CD4-positive, alpha-beta T cell treated with Interferon gamma for 1 hour (primary cell): Measurements from ENCODE around the gene EPB42.
"Not testable (repeated sequence)": the region's sequence is repeated elsewhere in the genome, so short reads cannot be mapped to it uniquely, and the experiment has no call there.

Experiments
- DNase-seq: peaks from one replicate; pipeline ENCODE4 v3.0.0-alpha.2; 2020

EPB42 gene

DNA sequence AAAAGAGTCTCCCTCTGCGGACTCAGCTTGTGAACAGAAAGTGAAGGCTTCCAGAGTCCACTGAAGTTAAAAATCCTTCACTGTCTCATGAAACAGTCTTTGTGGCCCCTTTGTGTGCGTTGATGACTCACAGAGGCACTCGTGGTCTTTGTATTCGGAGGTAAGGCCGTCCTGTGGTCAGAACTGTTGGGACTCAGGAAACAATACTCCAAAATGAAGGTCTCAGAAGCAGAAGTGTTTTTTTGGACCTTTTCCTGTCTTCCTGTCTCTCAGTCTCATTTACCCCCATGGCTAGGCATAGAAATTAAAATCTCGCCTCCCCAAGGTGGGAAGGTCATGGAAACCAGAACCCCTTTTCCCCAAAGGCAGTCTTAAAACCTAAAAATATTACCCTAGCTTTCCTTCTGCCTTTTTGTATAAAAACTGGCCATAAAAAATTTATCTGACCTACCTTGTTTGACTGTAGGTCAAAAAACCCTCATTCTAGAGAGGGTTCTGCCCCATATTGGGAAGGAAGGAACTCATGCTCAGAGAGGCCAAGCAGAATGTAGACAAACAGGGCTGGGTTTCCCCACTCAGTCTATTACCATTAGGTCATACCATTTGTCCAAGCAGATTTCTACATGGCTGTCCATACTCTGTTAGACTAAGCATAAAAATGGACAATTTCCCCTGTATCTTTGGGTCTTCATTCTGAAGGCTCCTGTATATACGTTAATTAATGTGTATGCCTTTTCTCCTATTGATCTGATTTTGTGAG lies 19.1 kb upstream of the EPB42 start:
- DNase-seq: no peak

DNA sequence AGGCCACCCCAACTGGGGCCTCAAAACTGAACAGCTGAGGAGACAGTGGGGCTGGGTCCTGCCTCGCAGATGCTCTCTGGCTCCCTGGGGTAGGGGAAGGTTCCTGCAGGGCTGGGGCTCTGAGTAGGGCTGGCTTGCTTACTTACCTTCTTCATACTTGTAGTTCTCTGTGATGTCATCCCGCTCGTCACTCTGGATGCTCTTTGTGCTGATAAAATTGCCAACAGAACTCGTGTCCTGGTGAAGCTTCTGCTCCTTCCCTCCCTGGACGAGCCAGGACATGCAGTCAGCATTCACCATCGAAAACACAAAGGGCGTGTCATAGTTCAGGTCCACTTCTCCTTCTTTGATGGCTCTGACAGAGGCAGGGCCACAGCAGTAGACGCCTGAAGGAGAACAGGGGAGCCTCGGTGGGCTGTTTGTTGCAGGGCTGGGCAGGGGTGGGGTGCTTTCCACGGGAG lies 17.9 kb upstream of the EPB42 start:
- no peak for DNase-seq

DNA sequence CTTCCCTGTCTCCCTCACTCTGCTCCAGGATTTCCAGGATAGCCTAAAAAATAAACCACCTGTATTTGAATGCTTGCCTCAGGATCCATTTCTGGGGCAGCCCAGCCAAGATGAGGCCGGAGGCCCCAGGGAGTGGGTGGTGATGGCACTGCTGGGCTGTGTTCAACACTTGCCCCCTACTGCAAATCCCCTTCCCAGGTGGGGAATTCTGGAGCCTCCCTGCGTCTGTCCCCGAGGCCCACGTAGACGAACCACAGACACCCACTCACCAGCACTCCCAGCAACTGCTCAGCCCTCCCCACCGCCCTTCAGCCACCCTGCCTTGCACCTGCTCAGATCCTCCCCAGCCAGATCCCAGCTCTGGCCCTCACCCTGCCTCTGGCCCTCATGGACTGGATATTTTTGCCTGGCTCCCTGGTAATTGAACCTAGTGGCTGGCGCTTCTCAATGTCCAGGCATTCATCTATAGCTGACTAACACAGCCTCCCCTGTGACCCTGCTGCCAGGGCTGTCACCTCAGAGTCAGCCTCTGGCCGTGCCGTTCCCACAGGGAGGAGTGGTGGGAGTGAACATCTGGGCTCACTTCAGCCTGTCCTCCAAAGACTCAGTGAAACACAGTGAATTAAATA lies 17.1 kb upstream of the EPB42 start:
- no peak for DNase-seq

DNA sequence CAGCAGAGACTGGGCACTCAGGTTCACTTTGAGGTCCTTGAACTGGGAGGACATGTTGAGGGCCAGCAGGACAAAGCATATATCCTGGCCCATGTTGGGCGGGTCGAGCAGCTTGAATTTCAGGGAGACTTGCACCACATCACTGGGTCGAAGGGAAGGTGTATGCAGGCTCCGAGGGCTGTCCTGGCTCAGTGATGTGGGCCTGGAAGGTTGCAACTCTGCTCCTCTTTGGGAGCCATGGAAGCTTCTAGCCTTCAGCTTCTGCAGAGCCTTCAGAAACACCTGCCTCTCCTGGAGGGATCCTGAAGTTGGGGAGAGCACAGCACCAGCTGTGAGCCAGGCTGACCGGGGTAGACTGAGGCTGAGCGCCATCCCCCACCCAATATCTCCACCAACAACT lies 14.7 kb upstream of the EPB42 start:
- no peak for DNase-seq

DNA sequence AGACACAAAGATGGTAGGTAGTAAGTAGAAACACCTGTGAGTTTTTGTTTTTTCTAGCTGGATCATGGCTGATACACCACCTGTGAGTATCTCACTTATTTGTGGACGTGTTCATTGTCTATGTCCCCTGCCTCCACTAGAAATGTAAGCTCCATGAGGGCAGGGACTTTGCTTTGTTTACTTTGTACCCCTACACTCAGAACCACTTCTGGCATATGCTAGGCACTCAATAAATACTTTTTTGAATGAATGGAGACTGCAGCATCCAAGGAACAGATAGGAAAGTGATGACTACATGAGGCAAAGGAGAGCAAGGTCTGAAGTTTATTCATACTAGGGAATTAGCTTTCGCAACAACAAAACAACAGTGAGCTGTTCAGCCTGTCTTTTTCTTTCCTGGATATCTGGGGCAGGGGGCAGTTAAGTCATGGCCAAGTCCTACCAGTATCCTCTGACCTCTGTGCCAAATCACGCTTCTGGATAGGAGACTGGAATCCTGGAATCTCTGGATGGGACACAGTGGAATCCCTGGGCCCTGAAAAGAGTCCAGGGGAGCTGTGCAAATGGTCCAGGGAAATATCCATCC lies 11.6 kb upstream of the EPB42 start:
- no peak for DNase-seq

DNA sequence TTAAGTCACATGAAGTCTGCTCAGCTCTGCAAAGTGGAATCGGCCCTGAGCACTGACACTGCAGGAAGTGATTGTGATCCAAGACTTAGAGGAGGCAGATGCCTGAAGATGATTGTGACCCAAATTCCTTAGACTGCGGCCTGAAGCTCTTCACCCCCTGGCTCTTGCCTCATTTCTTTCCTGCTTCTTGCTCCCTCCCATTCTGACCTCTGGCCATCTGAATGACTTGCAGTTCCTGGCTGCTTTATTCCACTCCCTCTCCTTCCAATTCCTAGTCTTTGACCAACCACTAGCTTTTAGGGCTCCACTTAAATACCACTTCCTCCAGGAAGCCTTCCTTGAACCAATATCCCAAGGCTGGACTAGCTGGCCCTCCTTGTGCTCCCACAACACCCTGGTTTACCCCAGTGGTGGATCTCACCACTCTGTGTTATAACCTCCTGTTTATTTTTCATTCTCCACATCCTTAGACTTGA lies 9.9 kb upstream of the EPB42 start:
- no peak for DNase-seq

DNA sequence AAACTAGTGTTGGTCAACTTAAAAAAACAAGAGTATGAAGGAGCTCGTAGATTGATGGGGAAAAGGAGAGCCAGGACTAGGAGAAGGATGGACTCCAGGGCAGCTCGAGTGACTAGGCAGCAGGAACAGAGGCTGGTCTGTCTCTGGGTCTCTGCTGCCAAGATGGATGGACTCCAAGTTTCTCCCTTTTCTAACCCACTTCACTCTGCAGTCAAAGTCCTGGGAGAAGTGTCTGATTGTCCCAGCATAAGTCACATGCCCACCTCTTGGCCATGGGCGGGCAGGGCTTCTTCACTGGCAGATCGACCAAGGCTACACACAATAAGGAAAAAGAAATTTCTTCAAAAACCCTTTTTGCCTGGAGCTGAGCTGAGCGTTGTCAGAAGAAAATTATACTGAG lies 9.2 kb upstream of the EPB42 start:
- DNase-seq: no peak

DNA sequence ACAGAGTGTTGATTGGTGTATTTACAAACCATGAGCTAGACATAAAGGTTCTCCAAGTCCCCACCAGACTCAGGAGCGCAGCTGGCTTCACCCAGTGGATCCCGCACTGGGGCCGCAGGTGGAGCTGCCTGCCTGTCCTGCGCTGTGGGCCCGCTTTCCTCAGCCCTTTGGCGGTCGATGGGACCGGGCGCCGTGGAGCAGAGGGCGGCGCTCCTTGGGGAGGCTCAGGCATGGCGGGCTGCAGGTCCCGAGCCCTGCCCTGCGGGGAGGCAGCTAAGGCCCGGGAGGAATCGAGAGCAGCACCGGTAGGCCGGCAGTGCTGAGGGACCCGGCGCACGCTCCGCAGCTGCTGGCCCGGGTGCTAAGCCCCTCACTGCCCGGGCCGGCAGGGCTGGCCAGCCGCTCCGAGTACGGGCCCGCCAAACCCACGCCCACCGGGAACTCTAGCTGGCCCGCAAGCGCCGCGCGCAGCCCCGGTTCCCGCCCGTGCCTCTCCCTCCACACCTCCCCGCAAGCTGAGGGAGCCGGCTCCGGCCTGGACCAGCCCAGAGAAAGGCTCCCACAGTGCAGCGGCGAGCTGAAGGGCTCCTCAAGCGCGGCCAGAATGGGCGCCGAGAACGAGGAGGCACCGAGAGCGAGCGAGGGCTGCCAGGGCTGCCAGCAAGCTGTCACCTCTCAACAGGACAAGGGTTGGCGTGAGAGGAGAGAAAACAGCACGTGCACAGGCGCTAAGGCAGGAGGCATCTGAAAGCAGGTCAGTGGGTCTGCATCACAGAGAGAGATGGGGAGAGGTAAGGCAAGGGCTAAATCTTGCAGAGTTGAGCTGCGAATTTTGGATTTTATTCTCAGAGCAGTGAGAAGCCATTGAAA lies 5.9 kb upstream of the EPB42 start:
- DNase-seq: no peak

DNA sequence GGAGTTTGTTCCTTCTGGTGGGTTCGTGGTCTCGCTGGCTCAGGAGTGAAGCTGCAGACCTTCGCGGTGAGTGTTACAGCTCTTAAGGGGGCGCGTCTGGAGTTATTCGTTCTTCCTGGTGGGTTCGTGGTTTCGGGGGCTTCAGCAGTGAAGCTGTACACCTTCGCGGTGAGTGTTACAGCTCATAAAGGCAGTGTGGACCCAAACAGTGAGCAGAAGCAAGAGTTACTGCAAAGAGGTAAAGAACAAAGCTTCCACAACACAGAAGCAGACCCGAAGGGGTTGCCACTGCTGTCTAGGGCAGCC lies 5.1 kb upstream of the EPB42 start:
- not testable (repeated sequence) for DNase-seq

DNA sequence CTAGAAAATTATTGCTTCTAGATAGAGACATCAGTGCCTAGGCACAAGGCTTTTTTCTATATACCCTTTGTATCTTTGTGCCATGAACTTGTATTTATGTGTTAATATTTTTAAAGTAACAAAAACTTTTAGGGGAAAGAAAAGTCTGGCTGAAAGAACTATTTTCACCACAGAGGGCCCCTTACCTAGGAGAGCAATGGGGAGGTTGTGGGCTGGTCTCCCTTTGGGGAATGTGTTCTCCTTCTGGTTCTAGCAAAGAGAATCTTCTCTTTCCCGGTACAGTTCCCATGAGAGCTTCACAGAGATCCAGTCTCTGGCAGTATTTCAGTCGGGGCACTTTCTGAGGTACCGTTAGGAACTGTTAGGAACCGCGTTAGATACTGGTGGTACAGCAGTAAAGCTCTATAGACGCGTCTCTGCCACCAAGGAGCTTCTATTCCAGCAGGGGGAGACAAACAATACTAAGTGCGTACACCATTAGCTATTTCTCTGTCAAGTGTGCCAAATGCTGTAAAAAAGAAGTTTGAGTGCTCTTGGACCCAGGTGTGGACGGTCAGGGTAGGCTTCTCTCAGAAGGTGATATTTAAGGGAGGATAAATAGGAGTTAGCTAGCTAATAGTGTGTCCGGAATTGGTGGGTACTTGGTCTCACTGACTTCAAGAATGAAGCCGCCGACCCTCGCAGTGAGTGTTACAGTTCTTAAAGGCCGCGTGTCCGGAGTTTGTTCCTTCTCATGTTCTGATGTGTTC lies 4.6 kb upstream of the EPB42 start:
- DNase-seq: peak; percentile 38

DNA sequence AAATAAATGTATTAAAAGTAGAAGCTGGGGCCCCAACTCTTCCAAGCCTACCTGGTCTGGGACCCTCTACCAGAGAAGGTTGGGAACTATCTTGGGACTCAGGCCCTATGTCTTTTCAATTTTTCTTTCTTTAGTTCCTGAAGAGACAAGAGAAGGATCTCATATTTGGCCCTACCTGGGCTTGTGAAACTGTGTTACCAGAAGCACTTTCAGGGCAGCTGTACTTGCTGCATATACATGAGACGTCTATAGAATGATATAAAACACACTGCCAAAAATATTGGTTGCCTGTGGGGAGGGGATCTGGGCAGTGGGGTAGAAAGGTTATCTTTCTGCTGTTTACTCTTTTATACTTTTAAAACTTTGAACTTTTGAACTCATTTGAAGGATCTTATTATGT lies 604 bp upstream of the EPB42 start:
- DNase-seq: no peak

DNA sequence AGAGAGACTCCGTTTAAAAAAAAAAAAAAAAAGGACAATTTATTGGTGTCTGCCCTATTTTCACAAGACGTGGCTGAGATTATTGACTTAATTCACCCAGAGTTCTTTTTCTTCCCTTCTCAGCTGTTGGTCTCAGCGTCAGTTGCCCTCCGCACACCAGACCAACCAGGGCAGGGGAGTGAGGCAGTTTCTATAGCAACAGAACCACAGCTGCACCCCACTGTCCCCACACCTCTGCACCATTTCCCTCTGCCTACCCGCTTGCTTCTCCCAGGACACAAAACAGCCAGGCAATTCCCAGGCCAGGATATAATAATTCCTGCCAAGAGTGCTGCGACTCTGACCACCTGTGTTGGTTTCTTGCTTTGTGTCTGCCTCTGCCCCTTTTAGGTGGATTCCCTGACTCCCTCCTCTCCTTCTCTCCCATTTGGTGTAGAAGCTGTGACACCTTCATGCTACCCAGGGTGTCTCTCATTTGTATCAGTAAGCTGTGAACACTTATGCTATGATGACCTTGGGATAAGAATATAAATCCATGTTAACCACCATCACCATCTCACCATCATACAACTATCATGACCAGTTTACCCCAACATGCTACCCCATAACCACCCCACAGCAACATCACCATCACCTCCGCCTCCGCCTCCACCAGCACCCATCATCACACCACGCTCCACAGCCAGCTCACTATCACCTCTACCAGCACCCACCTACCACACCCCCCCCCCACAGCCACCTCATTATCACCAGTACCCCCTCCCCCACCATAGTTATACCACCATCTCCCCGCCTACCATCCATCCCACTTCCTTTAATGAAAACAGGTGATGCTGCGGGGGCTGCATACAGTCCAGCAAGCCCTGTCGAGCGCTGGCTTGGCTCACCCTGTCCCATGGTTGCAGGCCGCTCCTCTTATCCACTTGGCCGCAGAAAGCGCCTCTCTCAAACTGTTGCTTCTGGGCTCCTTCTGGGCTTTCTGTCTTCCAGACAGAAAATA lies 589 bp downstream of the EPB42 start:
- DNase-seq: no peak

DNA sequence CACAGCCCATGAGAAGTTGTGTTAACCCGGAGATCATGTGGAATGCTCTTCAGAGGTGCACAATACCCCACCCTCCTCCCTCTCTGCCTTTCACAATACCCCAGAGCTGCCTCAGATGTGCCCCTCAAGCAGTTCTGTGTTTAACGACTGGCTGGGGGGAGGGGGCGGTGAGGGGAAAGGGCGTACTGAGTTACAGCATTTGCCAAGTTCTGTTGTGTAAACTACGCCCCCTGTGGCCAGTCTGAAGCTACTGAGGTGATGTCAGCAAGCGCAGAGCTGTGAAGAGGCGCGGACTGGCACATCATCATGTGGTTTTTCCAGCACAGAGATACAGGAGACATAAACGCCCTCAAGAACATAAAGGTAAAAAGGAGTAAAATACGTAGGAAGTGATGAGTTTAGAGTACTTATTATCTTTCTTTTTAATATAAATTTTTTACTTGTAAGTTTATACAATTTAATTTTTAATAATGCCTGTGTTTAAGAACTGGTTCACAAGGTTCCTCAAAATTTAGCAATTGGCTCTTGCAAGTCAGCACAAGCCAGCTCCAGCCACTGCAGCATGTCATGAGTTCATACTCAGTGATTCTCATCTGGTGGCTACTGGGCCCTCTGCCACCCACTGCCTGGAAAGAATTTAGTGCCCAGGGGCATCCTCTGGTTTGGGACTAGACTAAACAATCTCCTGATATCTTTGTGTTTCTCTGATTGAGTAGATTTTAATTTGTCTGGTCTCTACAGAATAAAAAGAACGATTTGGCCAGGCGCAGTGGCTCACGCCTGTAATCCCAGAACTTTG lies 1.7 kb downstream of the EPB42 start:
- DNase-seq: no peak

DNA sequence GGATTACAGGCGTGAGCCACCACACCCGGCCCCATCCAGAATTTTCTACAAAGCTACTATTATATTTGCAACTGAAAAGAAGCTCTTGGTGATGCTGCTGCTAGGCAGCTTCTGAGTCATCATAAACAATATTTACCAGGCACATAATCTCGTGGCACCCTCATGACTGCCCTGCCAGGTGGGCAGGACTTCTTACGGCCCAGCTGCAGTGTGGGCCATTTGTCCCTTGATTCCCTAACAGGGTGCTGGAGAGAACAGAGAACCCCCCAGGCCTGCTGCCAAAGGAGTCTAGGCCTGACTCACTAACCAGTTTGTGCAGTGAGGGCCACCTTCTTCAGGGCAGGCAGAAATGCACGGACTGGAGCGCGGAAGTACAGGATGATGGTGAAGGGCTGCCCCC lies 4.9 kb downstream of the EPB42 start:
- DNase-seq: no peak

DNA sequence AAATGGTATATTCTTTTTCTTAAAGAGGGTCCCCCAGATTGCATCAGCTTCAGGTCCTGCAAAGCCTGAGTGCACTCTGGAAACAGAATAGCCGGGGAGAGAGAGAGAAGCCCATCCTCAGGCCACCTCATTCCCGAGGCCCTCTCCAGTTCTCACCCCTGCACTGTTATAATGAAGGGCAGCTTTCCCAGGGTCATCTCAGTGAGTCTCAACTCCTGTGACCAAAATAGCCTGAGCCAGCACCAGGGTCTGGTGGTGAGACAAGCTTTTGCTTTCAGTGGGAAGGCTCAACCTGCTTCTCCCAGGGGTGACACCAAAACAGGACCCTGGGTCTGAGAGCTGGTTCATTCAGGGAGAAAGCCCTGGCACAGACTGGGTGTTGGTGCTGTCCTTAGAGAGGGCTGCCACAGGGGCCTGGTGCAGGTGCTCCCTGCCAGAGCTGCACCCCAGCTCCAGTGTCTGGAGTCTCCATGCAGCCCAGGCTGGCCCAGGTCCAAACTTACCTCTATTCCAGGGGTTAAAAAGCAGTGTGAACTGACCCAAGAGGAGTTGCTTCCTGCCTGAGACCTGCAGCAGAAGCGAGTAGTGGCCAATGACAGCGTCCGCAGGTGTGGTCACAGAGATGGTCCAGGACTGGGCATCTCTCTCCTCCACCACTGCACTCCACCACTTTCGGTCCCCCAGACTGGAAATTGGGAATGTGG lies 6.1 kb downstream of the EPB42 start:
- DNase-seq: no peak

DNA sequence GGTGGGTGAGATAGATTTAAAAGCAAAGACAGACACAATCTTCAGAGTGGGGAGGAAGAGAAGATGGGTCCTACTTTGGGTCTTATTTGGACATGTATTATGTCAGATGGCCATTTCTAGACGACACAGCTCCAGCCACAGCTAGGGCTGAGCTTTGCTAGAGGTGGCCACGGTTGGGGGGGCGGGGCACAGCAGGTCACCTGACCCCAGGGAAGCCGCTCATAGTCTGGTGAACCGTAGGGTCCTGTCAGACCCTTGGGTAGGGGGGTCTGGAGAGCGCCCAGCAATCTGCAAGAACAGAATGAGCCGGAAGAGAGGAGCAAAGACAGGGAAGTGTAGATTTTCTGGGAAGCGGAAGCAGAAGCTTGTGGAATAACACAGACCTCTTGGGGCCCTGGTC lies 6.6 kb downstream of the EPB42 start:
- no peak for DNase-seq

DNA sequence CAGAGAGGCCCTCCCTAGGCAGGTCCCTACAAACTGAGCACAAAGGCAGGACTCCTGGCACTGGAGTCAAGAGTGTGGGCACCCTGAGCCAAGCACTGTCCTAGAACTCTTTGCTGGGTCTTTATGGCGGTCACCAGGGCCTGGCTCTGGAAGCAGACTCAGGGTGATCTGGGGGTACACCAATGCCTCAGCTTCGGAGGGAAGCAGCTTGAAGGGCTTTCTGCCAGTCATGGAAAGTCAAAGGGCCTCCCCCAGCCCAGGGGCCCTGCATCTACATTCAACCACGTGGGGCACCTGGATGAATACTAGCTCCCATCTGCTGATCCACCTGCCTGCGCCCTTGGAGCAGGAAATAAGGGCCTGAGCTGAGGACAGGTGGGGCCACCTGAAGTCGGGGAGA lies 7.4 kb downstream of the EPB42 start:
- no peak for DNase-seq

DNA sequence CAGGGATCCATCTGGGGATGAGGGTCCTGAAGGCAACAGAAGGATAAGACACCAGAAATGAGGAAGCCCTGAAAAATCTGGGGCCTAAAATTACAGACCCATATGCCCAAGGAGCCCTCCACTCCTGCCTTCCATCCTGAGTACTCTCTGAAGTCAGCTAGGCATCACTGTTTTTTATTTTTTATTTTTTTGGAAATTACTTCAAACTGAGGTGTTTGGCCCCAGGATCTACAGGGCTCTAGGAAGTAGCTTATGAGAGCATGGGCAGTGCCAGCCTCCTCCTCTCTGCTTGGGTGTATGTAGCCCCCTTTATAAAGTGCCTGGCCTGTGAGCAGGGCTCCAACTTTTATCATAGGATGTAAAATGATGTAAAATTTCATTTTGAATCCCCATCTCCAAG lies 7.9 kb downstream of the EPB42 start:
- no peak for DNase-seq

DNA sequence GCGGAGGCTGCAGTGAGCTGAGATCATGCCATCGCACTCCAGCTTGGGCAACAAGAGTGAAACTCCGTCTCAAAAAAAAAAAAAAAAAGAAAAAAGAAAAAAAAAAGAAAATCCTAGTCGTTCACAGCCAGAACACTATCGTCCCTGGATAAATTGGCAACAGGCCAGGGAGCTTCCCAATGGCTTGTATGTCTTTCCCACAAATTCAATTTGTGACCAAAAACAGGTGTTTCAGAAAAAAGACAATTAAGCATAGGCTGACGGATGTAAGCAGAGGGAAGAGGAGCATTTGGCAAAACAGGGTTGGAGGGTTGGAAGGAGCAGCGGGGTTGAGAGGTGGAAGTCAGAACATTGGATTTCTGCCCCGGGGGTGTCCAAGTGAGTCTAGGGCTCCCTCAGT lies 8.5 kb downstream of the EPB42 start:
- no peak for DNase-seq

DNA sequence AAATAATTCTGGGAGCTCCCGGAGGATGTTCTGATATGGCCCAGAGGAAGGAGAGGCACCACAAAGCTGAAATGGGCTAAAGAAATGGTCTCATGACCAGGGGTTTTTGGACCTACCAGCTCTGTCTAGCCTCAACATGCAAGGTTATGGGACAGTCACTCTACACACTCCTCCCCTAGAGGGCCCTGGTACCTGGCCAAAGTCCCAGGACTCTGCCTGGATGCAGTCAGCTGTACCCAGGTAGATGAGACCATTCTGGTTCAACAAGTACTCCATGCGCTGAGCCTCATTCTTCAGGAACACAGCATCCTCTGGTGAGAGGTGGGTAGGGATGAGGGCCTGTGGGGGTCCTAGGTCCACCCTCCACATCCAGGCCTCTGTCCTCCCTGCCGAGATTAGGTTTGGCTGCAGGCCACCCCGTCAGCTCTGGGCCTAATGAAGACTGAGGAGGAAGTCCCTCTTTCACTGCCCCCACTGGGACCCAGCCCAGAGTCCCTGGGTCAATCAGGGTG lies 9.5 kb downstream of the EPB42 start:
- no peak for DNase-seq
